ENCODE data around the gene PDE4B.

DNA sequence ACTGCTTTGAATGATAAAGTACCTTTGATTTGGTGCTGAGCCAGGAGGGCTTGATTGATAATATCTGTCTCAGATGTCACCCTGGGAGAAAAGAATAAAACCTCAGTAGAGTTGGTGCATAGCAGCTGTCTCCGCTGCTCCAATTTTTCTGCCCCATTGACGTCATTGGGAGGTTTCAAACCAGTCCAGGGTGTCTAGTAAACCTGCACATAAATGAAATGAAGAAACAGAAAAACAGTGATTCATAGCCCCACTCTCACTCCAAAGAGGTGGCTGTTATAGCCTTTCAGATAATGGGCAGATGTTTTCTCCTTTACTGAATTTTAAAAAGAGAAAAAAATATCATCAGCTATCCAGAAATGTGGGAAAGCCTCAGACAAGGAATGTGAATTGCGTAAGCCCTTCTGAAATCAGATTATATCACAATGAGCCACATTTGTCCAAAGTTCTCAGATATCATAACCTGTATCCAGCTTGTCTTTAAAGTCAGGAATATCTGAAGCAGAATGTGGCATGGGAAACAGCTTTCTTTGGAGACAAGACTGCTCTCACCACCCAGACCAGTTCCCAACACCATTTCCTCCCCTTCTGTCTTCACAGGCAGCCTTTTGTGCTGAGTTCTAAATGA, 390.0 kb downstream of the PDE4B start:
- no peak for TF ChIP-seq POLR2A (IDR thresholded peaks at IDR 0.05)
- TF ChIP-seq, protein P1, sequence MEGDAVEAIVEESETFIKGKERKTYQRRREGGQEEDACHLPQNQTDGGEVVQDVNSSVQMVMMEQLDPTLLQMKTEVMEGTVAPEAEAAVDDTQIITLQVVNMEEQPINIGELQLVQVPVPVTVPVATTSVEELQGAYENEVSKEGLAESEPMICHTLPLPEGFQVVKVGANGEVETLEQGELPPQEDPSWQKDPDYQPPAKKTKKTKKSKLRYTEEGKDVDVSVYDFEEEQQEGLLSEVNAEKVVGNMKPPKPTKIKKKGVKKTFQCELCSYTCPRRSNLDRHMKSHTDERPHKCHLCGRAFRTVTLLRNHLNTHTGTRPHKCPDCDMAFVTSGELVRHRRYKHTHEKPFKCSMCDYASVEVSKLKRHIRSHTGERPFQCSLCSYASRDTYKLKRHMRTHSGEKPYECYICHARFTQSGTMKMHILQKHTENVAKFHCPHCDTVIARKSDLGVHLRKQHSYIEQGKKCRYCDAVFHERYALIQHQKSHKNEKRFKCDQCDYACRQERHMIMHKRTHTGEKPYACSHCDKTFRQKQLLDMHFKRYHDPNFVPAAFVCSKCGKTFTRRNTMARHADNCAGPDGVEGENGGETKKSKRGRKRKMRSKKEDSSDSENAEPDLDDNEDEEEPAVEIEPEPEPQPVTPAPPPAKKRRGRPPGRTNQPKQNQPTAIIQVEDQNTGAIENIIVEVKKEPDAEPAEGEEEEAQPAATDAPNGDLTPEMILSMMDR (IDR thresholded peaks at IDR 0.05) = no peak
